DND-41 (cell line): ENCODE data around the gene ARHGAP35.

ENCODE experiments used
- CTCF ChIP-seq: IDR thresholded peaks from 2 replicates; pipeline ENCODE4 v1.5.1; 2012; ENCODE audit warnings: borderline replicate concordance, low read length, moderate library complexity, mild to moderate bottlenecking; ENCODE audit not compliant: poor library complexity, severe bottlenecking; ENCODE audit errors: extremely low read depth
- EZH2 ChIP-seq: IDR thresholded peaks from 3 replicates; pipeline ENCODE4 v1.6.1; 2012; ENCODE audit warnings: borderline replicate concordance, low read depth, mild to moderate bottlenecking, moderate library complexity, low read length, inconsistent platforms; ENCODE audit not compliant: severe bottlenecking

GRCh38 chr19:46875234-46875633, 14.4 kb downstream of the ARHGAP35 start:
- TF ChIP-seq CTCF (no peak), EZH2 (no peak)
